ENCODE results near the gene EDNRA.

DNA sequence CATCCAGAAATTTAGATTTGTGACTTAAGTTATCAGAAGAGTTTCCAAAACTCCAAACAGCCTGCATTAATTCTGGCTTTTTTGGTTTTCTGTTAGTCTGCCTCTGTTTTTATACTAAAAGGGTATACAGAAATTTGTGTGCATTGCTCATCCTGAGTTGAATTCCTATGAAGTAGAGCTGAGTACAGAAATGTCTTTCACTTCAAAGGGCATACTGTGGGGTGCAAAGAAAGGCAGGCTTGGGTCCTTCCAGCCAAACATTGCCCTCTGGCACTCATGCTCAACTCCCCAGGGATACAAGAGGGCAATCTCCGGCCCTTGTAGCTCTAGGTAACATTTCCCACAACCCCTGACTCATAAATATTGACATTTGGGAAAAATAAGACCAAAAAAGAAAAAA, 108.7 kb downstream of the EDNRA start:
- TF ChIP-seq POLR2A (IDR thresholded peaks at IDR 0.05; ENCODE audit: low read depth, low read length) (no peak), RCOR1 (IDR thresholded peaks at IDR 0.05; ENCODE audit: insufficient replicate concordance, low read length) (no peak), FOS (IDR thresholded peaks at IDR 0.05; ENCODE audit: low read depth, low read length) (no peak), RAD21 (IDR thresholded peaks at IDR 0.05; ENCODE audit: low read length) (no peak)
- TF ChIP-seq, protein P1, sequence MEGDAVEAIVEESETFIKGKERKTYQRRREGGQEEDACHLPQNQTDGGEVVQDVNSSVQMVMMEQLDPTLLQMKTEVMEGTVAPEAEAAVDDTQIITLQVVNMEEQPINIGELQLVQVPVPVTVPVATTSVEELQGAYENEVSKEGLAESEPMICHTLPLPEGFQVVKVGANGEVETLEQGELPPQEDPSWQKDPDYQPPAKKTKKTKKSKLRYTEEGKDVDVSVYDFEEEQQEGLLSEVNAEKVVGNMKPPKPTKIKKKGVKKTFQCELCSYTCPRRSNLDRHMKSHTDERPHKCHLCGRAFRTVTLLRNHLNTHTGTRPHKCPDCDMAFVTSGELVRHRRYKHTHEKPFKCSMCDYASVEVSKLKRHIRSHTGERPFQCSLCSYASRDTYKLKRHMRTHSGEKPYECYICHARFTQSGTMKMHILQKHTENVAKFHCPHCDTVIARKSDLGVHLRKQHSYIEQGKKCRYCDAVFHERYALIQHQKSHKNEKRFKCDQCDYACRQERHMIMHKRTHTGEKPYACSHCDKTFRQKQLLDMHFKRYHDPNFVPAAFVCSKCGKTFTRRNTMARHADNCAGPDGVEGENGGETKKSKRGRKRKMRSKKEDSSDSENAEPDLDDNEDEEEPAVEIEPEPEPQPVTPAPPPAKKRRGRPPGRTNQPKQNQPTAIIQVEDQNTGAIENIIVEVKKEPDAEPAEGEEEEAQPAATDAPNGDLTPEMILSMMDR (conservative IDR thresholded peaks at IDR 0.05; ENCODE audit: low read depth, low read length) = no peak
- TF ChIP-seq, protein P2, sequence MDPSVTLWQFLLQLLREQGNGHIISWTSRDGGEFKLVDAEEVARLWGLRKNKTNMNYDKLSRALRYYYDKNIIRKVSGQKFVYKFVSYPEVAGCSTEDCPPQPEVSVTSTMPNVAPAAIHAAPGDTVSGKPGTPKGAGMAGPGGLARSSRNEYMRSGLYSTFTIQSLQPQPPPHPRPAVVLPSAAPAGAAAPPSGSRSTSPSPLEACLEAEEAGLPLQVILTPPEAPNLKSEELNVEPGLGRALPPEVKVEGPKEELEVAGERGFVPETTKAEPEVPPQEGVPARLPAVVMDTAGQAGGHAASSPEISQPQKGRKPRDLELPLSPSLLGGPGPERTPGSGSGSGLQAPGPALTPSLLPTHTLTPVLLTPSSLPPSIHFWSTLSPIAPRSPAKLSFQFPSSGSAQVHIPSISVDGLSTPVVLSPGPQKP (IDR thresholded peaks at IDR 0.05; ENCODE audit: borderline replicate concordance, low read depth, low read length) = no peak

Data from IMR-90 (cell line).